Nephron progenitor cell (in vitro differentiated cells): ENCODE measurements around the gene DPP6.

ENCODE experiments used
- DNase-seq: peaks from one replicate; pipeline ENCODE4 v3.0.0; 2021
- H3K27ac Mint-ChIP-seq: 2 replicates; pipeline ENCODE4 v1.8.0; 2021; ENCODE audit warnings: mild to moderate bottlenecking, moderate library complexity, mixed read lengths
- H3K27me3 Mint-ChIP-seq: 2 replicates; pipeline ENCODE4 v1.8.0; 2021; ENCODE audit warnings: mild to moderate bottlenecking, low read depth, mixed read lengths; ENCODE audit not compliant: poor library complexity
- H3K36me3 Mint-ChIP-seq: 2 replicates; pipeline ENCODE4 v1.8.0; 2021; ENCODE audit warnings: low read depth, mixed read lengths
- H3K4me1 Mint-ChIP-seq: 2 replicates; pipeline ENCODE4 v1.8.0; 2021; ENCODE audit warnings: mixed read lengths
- H3K4me3 Mint-ChIP-seq: 2 replicates; pipeline ENCODE4 v1.8.0; 2021; ENCODE audit warnings: mild to moderate bottlenecking, moderate library complexity, mixed read lengths
- H3K9me3 Mint-ChIP-seq: 2 replicates; pipeline ENCODE4 v1.8.0; 2021; ENCODE audit warnings: mild to moderate bottlenecking, moderate library complexity, mixed read lengths
- TF ChIP-seq, protein P1 (sequence below): fragments of 200-600 bp; sonication (generic); IDR thresholded peaks from 2 replicates; pipeline ENCODE4 v1.5.0; 2021; ENCODE audit warnings: antibody characterized with exemption

DPP6 gene

DNA sequence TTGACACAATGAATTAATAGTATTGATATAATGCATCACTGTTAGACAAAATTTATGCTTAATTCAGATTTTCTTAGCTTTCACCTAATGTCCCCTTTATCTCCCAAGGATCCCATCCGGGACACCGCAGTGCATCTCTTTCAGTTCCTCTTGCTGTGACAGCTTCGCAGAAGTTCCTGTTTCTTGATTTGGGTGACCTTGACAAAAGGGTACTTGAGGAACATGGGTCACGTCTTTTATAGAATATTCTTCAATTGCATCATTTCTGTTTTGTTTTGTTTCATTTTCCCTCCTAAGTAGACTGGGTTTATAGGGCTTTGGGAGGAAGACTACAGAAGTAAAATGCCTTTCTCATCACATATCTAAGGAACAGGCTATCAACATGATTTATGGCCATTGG is 453.2 kb downstream of the DPP6 start:
- Mint-ChIP-seq H3K4me3 (no peak overlapping the region), H3K27ac (no peak overlapping the region), H3K4me1 (no peaks in the 10 kb centered on the region), H3K36me3 (no peaks in the 10 kb centered on the region), H3K27me3 (peaks cover 5% of the 10 kb centered on the region), H3K9me3 (peaks cover 21% of the 10 kb centered on the region)
- no peak for DNase-seq
- TF ChIP-seq, protein P1, sequence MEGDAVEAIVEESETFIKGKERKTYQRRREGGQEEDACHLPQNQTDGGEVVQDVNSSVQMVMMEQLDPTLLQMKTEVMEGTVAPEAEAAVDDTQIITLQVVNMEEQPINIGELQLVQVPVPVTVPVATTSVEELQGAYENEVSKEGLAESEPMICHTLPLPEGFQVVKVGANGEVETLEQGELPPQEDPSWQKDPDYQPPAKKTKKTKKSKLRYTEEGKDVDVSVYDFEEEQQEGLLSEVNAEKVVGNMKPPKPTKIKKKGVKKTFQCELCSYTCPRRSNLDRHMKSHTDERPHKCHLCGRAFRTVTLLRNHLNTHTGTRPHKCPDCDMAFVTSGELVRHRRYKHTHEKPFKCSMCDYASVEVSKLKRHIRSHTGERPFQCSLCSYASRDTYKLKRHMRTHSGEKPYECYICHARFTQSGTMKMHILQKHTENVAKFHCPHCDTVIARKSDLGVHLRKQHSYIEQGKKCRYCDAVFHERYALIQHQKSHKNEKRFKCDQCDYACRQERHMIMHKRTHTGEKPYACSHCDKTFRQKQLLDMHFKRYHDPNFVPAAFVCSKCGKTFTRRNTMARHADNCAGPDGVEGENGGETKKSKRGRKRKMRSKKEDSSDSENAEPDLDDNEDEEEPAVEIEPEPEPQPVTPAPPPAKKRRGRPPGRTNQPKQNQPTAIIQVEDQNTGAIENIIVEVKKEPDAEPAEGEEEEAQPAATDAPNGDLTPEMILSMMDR: no peak

DNA sequence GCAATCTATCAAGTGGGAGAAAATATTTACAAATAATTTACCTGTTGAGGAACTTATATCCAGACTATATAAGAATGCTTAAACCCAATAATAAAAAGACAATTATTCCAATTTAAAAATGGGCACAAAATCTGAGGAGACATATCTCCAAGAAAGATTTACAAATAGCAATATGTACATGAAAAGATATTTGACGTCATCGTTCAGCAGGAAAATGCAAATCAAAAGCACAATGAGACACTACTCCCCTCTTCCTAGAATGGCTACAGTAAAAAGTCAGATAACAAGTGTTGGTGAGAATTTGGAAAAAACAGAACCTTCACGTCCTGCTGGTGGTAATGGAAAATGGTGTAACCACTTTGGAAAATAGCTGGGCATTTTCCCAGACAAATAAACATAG is 457.0 kb downstream of the DPP6 start:
- Mint-ChIP-seq H3K4me1 (no peaks in the 10 kb centered on the region), H3K27ac (no peak overlapping the region), H3K9me3 (peaks cover 8% of the 10 kb centered on the region), H3K36me3 (no peaks in the 10 kb centered on the region), H3K27me3 (peaks cover 5% of the 10 kb centered on the region), H3K4me3 (no peak overlapping the region)
- TF ChIP-seq, protein P1: no peak
- no peak for DNase-seq

DNA sequence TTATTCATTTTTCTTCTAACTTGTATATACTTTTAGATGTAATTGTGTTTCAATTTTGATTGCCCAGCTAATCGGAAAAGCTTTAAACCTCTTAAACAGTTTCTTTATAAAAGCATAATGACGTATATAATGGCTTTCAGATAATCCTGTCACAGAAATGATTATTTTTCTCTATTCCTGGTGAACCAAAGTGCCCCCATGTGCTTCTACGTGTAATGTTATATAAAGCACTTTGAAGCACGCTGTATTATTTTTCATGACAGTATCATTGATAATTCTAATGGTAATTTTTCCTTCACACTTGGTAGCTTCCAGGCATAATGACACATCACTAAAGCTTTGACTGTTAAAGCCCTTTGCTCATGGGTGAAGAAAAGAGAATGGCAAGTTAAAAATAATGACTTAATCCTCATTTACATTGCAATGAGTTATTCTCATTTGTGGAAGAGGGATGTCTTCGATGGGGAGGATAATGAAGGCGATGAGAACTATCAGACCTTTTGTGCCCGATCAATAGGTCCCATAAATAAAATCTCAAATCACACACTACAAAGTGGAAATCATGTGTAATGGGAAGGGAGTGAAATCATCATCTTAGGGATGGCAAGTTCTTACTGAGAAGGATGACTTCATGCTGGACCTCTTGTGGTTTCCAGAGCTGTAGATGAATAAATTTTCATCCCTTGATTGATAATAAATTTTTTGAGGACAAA is 460.1 kb downstream of the DPP6 start:
- Mint-ChIP-seq H3K4me1 (no peaks in the 10 kb centered on the region), H3K27ac (no peak overlapping the region), H3K9me3 (peaks cover 8% of the 10 kb centered on the region), H3K27me3 (peaks cover 5% of the 10 kb centered on the region), H3K36me3 (no peaks in the 10 kb centered on the region), H3K4me3 (no peak overlapping the region)
- no peak for DNase-seq
- TF ChIP-seq, protein P1: no peak

DNA sequence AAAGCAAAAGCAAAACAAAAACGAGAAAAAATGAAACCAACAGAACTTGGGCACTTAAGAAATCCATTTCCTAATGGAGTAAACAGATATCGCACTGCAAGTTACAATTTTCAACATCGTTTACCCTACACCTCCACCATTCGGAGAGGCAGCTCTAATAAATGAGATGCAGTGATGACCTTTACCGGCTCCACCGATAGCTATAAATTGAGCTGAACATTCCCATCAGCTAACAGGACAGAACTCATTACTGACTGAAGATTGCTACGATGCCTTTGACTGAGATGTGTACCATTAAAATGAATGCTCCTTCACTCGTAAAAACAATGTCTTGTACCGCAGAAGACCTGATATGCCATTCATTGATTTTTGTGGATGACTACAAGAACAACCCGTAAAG is 465.6 kb downstream of the DPP6 start:
- H3K9me3 Mint-ChIP-seq: no peaks in the 10 kb centered on the region

DNA sequence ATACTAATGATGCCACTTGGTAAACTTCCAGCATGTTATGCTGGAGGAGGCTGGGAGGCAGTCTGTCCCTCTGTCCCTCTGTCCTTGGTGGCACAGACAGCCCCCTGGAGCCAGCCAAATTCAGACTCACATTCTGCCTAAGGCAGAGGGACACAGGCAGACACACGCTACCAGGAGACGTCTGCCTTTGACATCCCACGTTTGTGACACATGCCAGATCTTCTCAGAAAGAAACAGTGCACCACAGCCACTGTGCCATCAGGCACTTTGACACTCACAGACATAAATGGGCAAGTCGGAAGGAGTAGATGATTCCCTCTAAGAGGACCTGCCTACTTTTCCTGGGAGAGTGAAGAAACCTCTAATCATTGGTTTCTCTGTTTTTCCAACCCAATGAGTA is 467.0 kb downstream of the DPP6 start:
- H3K9me3 Mint-ChIP-seq: no peaks in the 10 kb centered on the region
- H3K27ac Mint-ChIP-seq: no peak overlapping the region
- DNase-seq: no peak
- H3K4me3 Mint-ChIP-seq: no peak overlapping the region
- TF ChIP-seq, protein P1: no peak
- H3K4me1 Mint-ChIP-seq: no peaks in the 10 kb centered on the region
- H3K36me3 Mint-ChIP-seq: no peaks in the 10 kb centered on the region
- H3K27me3 Mint-ChIP-seq: peaks cover 4% of the 10 kb centered on the region

More for the DNA sequence above, 465.6 kb downstream of the DPP6 start:
- DNase-seq: no peak
- H3K4me3 Mint-ChIP-seq: no peak overlapping the region
- TF ChIP-seq, protein P1: no peak
- H3K36me3 Mint-ChIP-seq: no peaks in the 10 kb centered on the region
- no peak overlapping the region for H3K27ac Mint-ChIP-seq
- H3K4me1 Mint-ChIP-seq: no peaks in the 10 kb centered on the region
- peaks cover 3% of the 10 kb centered on the region for H3K27me3 Mint-ChIP-seq

DNA sequence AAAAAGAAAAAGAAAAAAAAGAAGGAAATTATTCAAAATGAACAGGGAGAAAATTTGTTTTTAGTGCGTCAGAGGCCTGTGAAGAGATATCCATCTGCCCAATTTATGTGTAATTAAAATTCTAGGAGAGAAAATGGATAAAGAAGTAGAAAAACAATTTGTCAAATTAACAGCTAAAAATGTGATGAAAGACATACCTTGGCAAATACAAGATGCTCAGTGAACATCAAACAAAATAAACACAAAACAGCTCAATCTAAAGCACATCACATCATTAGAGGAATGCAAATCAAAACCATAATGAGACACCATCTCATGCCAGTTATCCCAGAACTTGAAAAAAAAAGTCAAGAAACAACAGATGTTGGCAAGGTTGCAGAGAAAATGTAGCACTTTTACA is 477.9 kb downstream of the DPP6 start:
- DNase-seq: no peak
- Mint-ChIP-seq H3K27ac (no peak overlapping the region), H3K9me3 (peaks cover 23% of the 10 kb centered on the region), H3K36me3 (no peaks in the 10 kb centered on the region), H3K27me3 (peaks cover 15% of the 10 kb centered on the region), H3K4me1 (no peaks in the 10 kb centered on the region), H3K4me3 (no peak overlapping the region)
- TF ChIP-seq, protein P1: no peak
